Medulla oblongata (tissue), 1 donor: Measurements from ENCODE around the gene SMIM24.
"Not testable (repeated sequence)": the region's sequence is repeated elsewhere in the genome, so short reads cannot be mapped to it uniquely, and the experiment has no call there.

ENCODE experiments used
- DNase-seq: peaks from one replicate; pipeline ENCODE4 v3.0.0-alpha.2; 2015; ENCODE audit errors: extremely low spot score

Gene SMIM24

DNA sequence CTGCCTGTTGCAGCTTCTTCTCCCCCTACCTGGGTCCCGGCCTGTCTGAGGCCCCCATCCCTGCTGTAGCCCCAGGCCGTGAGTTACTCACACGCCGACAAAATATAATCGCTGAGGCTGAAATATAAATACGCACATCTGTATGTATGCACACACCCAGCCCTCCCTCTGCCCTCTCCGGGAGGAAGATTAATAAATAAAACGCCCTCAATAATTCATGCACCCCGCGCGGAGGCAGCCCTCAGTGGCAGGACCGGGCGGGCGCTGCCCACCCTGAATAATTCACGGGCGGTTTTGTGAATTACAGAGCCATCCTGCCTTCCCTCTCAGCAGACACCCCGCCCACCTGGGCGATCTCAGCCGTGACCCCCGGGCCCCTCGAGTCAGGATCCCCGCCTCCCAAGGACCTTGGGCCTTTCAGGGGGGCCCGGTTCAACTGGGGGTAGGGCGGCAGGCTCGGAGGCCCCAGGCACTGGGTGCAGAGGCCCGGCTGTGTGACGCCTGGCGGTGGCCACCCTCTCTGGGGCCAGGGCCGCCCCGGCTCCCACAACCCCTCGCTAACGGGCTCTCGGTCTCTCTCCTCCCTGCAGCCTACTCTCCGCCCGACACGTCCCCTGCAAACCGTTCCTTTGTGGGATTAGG lies 24.2 kb downstream of the SMIM24 start:
- DNase-seq: no peak

GRCh38 chr19:3455393-3455955 lies 24.9 kb downstream of the SMIM24 start:
- DNase-seq: no peak

DNA sequence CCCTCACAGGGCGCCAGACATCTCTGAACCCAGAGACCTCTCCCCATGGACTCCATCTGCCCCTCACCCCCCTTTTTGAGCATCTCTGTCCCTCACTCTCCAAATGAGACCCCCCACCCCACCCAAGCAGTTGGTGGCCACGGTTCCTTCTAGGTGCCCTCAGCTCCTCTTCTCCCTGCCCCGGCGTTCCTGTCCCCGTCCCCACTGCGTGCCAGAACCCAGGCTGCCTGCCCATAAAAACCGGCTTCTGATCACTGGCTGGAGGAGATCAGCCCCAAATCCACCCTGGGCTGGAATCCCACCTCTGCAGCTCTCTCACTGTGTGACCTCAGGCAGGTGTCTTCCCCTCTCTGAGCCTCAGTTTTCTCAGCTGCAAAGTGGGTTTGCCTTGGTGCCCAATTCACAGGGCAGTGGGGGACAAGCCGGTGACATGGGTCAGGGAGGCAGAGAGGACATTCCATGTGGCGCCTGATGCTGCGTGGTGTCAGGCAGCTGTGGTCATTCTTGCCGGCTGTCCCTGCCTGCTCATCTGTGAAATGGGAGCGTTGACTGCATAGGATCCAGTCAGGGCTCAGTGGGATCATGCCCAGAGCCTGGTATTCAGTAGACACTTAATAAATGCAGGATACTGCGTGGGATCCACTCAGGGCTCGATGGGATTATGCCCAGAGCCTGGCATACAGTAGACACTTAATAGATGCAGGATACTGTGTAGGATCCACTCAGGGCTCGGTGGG lies 25.5 kb downstream of the SMIM24 start:
- no peak for DNase-seq

DNA sequence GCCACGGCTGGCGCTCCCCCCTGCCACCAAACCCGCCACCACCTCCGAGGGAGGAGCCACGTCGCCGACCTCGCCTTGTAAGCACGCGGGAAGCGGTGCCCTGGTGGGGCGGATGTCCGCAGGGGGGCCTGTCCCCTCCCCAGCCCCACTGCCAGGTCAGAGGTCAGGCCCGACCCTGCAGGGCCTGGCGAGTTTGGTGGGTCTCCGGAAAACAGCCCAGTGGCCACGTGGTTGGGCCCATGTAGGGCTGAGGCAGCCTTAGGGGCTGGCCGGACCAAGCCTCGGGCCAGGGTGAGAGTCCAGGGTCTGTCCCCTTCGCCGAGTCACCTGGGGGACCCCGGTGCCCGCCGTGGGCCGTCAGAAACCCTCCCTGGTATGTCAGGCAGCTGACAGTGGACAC lies 26.5 kb downstream of the SMIM24 start:
- no peak for DNase-seq

DNA sequence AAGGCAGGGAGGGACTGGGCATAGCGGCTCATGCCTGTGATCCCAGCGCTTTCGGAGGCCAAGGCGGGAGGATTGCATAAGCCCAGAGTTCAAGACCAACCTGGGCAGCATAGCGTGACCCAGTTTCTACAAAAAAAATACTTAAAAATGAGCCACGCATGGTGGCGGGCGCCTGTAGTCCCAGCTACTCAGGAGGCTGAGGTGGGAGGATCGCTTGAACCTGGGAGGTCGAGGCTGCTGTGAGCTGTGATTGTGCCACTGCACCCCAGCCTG lies 27.4 kb downstream of the SMIM24 start:
- DNase-seq: not testable (repeated sequence)

- DNase-seq: no peak
These were observed 28.0 kb downstream of the SMIM24 start for GRCh38 chr19:3452171-3452941.

DNA sequence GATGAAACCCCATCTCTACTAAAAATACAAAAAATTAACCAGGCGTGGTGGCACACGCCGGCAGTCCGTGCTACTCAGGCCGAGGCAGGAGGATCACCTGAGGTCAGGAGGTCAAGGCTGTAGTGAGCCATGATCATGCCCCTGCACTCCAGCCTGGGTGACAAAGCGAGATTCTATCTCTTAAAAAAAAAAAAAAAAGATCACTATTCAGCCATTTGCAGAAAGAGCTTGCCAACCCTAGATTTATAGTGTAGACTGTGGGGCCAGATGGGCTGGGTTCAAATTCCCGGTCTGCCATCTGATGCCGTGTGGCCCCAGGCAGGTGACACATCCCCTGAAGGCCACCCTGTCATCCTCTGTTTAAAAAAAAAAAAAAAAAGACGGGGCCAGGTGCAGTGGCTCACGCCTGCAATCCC lies 28.9 kb downstream of the SMIM24 start:
- DNase-seq: no peak

DNA sequence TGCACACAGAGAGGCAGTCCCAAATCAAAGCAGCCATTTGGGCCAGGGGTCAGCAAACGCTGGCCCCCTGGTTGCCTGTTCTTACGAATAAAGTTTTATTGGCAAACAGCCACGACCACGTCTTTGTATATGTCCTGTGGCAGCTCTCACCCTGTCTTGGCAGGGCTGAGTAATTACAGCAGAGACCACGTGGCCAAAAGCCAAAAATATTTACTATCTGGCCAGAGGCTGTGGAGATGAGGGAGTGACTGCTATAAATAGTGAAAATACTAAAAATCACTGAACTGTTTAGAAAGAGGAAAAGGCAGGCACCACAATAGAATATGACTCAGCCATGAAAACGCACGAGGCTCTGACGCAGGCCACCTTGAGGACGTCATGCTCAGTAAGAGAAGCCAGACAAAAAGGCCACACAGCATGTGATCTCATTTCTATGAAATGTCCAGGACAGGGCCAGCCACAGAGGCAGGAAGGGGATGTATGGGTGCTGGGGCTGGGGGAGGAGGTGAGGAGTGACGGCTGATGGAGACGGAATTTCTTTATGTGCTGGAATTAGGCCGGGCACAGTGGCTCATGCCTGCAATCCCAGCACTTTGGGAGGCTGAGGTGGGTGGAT lies 29.4 kb downstream of the SMIM24 start:
- DNase-seq: peak; percentile 52

DNA sequence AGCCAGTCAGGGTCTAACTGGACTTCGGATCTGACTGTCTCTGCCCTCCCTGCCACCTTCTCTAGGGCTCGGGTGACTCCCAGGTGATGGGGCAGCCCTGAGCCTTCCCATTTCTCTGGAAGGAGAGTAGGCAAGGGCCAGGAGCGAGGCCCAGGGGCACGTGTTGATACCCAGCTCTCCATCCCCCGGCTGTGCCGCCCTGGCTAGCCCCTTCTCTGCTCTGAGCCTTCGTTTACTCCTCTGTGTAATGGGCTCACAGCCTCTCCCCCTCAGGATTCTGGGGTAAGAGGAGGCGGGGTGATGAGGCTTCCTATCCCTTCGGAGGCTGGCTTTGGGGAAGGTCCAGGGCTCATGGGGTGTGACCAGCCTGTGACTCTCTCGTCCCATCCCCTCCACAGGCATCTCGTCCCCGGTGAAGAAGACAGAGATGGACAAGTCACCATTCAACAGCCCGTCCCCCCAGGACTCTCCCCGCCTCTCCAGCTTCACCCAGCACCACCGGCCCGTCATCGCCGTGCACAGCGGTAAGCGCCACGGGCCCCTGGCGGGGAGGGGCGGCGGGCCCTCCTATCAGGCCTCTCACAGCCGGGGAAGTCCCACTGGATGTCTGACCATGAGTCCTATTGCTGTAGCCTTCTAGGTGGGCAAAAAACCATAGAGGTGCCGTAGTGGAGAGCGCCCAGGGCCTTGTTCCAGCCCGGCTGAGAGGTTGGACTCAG lies 31.6 kb downstream of the SMIM24 start:
- no peak for DNase-seq

- DNase-seq: not testable (repeated sequence)
These were observed 33.7 kb downstream of the SMIM24 start for GRCh38 chr19:3446657-3447056.

- DNase-seq: no peak
These were observed 35.6 kb downstream of the SMIM24 start for GRCh38 chr19:3444695-3445234.

DNA sequence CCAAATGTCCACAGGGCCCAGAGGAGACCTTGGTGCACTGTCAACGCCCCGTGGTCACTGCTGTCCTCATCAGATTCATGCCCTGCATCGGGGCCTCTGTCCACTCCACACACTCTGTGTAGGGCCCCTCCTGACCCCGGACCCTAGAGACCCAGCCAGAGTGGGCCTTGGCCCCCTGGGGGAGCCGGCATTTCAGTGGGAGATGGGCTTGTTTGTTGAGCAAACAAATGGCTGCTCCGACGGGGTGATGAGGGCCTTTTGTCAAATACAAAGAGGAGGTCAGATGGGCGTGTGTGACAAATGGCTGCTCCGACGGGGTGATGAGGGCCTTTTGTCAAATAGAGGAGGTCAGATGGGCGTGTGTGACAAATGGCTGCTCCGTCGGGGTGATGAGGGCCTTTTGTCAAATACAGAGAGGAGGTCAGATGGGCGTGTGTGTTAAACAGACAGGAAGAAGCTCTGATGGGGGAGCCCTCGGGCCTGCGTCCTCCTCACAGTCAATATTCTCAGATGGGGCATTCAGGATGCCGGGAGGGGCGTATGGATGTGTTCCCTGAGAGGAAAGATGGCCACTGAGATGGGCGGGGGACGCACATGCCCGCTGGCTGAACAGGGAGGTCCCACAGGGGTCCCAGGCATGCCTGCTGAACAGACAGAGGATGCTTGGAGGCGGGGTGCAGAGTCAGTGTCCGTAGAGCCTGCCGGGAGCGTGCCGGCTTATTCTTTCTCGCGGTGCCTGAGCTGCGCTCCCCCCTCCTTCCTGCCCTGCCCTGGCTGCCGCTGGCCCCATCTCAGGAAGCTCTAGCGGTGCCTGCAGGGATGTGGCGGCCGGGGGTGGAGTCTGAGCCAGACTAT lies 36.3 kb downstream of the SMIM24 start:
- no peak for DNase-seq

- no peak for DNase-seq
These were observed 37.7 kb downstream of the SMIM24 start for GRCh38 chr19:3442487-3443071.

DNA sequence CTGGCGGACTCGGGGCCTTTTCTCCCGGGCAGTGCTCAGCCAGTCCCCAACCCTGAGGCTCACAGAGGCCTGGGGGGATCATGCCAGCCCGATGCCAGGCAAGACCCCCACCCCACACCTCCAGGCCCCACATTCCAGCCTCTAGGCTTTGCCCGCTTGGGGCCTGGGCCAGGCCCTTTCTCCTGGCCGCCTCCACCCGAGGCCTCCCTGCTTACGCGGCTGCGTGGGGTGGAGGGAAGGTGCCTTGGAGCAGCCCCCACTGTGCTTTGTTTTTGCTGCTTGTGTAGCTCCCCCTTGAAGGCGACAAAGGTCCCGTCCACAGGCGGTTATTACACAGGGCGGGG lies 38.4 kb downstream of the SMIM24 start:
- DNase-seq: no peak

DNA sequence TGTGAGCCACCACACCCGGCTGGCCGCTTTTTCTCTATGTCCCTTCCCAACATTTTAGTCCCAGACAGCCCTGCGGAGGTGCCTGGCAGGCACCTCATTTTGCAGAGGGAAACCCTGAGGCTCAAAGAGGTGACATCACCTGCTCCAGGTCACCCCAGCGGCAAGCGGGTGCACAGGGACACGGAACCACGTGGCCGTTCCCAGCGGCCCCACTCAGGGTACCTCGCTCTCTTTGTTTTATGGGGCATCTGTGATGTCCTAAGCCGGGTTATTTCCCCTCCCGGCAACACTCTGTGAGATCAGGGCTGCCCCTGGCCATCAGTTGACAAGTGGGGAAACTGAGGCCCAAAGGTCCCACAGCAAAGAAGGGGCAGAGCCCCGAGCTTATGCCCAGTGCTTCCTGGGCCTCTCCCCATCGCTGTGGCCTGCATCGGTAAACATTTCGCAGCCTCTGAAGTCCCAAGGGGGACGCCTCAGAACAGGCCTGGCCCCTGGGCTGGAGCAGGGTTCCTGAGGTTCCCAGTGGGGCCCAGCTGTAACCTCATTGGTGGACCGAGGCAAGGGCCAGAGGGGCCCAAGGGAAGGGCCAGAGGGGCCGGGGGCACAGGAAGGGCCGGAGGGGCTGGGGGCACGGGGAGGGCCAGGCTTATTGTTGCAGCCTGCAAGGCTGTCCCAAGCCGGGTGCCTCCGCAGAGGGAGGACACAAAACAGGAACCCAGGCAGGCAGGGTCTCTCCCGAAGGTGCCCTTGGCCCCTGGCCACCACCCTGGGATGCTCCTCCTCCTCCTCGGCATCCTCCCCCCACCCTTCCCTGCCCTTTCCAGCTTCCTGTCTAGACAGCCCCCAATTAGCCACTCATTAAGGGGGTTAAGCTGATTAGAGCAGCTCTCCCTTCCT lies 39.0 kb downstream of the SMIM24 start:
- no peak for DNase-seq

GRCh38 chr19:3440082-3440481 lies 40.2 kb downstream of the SMIM24 start:
- no peak for DNase-seq

GRCh38 chr19:3434630-3435553 lies 45.4 kb downstream of the SMIM24 start:
- DNase-seq: peak; percentile 94
